MV-4-11 (cell line): Measurements from ENCODE around the gene ABCA5.

Experiments used
- DNase-seq: peaks from one replicate; lab custom pipeline; 2025; lab: John Stamatoyannopoulos, UW

ABCA5 gene

GRCh38 chr17:69327060-69327831, at the start of gene ABCA5:
TSS of gene ABCA5 (minus strand) at chr17:69327133. CDS start at chr17:69314415, 12,718 bp downstream.
- DNase-seq, result peak; percentile 89

GRCh38 chr17:69375229-69375628, 48.3 kb upstream of the ABCA5 start:
- DNase-seq, result peak; percentile 76

- DNase-seq, result no peak
Observed at GRCh38 chr17:69373069-69373468, 46.1 kb upstream of the ABCA5 start.

GRCh38 chr17:69367298-69367697, 40.4 kb upstream of the ABCA5 start:
- DNase-seq, result no peak

- DNase-seq, result no peak
Observed at GRCh38 chr17:69363488-69364210, 36.7 kb upstream of the ABCA5 start.

- no peak for DNase-seq
Observed at GRCh38 chr17:69361156-69361555, 34.2 kb upstream of the ABCA5 start.

GRCh38 chr17:69358688-69359596, 32.0 kb upstream of the ABCA5 start:
- no peak for DNase-seq

- no peak for DNase-seq
Observed at GRCh38 chr17:69357701-69358100, 30.8 kb upstream of the ABCA5 start.

- DNase-seq, result no peak
Observed at GRCh38 chr17:69356625-69357024, 29.7 kb upstream of the ABCA5 start.

GRCh38 chr17:69350911-69351310, 24.0 kb upstream of the ABCA5 start:
- no peak for DNase-seq

- DNase-seq, result no peak
Observed at GRCh38 chr17:69348429-69348828, 21.5 kb upstream of the ABCA5 start.

GRCh38 chr17:69346766-69347165, 19.8 kb upstream of the ABCA5 start:
- DNase-seq, result no peak

GRCh38 chr17:69344939-69345338, 18.0 kb upstream of the ABCA5 start:
- DNase-seq, result no peak

- DNase-seq, result no peak
Observed at GRCh38 chr17:69342896-69343644, 16.1 kb upstream of the ABCA5 start.

GRCh38 chr17:69339937-69340336, 13.0 kb upstream of the ABCA5 start:
- DNase-seq, result no peak

- DNase-seq, result no peak
Observed at GRCh38 chr17:69336996-69337395, 10.1 kb upstream of the ABCA5 start.

GRCh38 chr17:69336580-69336979, 9.6 kb upstream of the ABCA5 start:
- DNase-seq, result no peak

GRCh38 chr17:69335058-69335457, 8.1 kb upstream of the ABCA5 start:
- peak; percentile 60 for DNase-seq

GRCh38 chr17:69333561-69333960, 6.6 kb upstream of the ABCA5 start:
- peak; percentile 2 for DNase-seq

- no peak for DNase-seq
Observed at GRCh38 chr17:69331756-69332155, 4.8 kb upstream of the ABCA5 start.

GRCh38 chr17:69326377-69327059, 415 bp downstream of the ABCA5 start:
- no peak for DNase-seq
